HG03571 (cell line): Measurements from ENCODE around the gene GH2.
"Not testable (repeated sequence)": the region's sequence is repeated elsewhere in the genome, so short reads cannot be mapped to it uniquely, and the experiment has no call there.

Source experiments
- ATAC-seq: cut with Tn5 transposase; IDR thresholded peaks from one replicate; pipeline ENCODE4 v1.9.1; 2021; ENCODE audit not compliant: unreplicated experiment

Gene GH2

DNA sequence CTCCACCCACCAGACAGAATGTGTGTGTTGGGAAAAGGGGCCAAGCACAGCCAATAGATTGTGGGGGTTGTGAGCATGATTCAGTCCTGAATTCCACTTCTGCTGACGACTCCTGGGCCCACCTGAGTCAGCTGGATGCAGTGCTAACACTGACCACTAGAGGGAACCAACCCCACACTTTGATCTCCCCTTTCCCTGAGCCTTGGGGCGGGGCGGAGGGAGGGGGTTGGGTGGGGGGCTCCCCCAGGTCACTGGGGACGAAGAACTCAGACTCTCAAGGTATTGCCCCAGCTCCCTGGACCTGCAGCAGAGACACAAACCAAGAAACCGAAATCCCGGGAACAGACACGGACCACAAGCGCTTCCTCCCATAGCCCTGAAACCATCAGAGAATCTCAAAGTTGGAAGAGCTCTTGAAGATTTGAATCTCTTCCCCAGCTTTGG, 29.9 kb upstream of the GH2 start:
- ATAC-seq = no peak

DNA sequence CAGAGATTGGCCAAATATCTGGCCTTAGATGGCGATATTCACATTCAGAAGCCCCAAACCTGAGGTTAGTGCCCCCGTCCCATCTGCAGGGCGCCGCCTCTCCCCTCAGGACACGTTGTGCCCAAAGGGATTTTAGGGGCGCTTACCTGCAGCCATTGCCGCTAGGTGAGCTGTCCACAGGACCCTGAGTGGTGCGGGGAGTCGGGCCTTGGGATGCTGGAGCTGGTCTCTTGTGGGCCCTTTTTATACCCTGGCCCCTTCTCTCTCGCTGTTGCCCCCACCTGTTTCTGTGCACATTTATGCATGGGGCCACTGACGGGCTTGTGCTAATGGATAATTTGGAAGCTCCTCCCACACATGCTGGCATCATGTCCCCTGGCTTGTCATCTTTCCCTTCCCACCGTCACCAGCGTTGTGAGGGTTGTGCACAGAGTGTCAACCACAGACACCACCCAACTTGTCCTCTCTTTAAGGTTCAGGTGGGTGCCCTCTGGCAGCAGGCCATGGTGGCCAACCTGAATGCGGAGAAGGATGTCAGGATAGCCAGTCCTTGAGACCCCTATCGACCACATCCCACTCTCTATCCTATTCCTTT, 29.4 kb upstream of the GH2 start, which contains the start of gene CSHL1:
TSS of gene CSHL1 (minus strand) at position 218 of the 595 bp plus-strand sequence. CDS start at position 156, 62 bp downstream.
- no peak for ATAC-seq

DNA sequence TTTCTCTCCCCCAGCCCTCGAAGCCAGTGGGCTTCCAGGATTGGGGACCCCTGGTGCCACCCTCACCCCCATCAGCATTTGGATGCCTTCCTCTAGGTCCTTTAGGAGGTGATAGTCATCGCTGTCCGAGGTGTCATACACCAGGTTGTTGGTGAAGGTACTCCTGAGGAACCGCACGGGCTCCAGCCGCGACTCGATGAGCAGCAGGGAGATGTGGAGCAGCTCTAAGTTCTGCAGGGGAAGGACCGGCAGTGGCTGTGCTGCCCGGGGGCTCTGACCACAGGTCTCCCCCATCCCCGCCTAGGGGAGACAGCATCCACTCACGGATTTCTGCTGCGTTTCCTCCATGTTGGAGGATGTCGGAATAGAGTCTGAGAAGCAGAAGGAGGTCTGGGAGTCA, 28.4 kb upstream of the GH2 start:
- no peak for ATAC-seq

DNA sequence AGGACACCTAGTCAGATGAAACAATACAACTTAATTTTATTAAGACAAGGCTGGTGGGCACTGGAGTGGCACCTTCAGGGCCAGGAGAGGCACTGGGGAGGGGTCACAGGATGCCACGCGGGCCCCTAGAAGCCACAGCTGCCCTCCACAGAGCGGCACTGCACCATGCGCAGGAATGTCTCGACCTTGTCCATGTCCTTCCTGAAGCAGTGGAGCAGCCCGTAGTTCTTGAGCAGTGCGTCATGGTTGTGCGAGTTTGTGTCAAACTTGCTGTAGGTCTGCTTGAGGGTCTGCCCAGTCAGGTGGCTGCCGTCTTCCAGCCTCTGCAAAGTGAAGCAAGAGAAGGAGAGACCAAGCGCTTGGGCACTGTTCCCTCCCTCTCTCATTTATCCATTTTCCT, 27.8 kb upstream of the GH2 start:
- not testable (repeated sequence) for ATAC-seq

DNA sequence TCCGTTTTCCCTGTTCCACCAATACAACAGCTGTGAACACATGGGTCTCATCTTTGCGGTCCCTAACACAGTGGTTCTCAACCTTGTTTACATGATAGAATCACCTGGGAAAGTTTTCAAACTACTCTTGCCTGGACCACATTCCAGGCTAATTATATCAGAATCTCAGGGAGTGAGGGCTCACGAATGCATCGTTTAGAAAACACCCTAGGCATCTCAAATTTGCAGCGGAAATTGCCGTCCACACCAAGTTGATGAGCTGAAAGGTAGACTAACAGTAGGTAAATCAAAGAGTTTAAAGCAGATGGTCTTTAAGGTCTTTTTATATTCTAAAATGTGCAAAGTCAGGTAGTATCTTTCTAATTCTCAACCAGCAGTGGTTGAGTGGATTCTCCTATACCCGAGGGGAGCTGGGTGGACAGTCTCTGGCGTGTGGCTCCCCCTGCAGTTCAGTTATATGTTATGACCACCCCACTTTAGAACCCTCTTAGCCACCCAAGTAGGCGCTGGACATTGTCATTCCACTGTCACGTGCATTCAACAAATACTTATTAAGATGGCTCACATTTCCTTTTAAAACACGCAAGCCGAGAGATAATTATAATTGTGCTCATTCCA, 25.5 kb upstream of the GH2 start:
- ATAC-seq = not testable (repeated sequence)

DNA sequence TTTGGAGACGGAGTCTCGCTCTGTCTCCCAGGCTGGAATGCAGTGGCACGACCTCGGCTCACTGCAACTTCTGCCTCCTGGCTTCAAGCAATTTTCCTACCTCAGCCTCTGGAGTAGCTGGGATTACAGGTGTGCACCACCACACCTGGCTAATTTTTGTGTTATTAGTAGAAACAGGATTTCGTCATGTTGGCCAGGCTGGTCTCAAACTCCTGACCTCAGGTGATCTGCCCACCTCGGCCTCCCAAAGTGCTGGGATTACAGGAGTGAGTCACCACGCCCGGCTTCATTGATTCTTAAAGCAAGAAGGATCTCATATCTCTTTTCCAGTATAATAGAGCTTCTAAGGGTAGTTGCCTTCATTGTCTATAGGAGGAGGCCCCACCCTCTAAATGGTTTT, 23.1 kb upstream of the GH2 start:
- ATAC-seq = not testable (repeated sequence)

DNA sequence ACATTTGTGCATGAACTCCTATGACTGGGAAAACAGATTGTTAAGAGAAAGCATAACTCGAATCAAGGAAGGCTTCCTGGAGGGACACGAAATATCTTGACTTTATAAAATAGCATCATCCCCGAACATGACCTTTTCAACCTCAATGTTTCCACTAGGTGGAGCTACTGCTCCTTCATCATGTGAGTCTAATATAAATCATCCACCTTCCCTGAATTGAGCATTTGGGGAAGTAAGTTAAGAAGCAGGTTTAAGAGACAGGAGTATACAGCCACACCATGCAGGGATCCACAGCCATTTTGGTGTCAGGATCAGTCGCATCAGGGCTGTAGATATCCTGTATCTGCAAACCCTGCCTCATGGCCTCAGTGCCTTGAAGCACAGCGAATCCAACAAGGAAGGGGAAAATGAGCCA, 22.1 kb upstream of the GH2 start:
- ATAC-seq = not testable (repeated sequence)

DNA sequence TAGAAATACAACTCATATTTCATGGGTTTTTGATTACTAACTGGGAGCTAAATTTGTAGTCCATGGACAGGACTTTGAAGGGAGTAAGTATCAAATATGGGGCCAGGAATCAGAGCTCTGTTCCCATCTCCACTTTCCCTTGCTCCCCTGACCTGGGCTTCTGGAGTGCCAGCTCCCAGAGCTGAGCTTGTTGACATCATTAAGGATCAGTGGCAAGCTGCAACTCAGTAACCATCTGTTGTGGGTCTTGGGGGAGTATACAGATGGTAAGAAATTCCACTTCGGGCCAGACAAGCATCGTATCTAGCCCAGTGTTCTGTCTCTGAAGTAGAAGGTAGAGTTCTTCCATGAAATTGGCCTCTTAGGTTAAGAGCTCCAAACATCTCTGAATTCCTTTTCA, 20.2 kb upstream of the GH2 start:
- not testable (repeated sequence) for ATAC-seq

DNA sequence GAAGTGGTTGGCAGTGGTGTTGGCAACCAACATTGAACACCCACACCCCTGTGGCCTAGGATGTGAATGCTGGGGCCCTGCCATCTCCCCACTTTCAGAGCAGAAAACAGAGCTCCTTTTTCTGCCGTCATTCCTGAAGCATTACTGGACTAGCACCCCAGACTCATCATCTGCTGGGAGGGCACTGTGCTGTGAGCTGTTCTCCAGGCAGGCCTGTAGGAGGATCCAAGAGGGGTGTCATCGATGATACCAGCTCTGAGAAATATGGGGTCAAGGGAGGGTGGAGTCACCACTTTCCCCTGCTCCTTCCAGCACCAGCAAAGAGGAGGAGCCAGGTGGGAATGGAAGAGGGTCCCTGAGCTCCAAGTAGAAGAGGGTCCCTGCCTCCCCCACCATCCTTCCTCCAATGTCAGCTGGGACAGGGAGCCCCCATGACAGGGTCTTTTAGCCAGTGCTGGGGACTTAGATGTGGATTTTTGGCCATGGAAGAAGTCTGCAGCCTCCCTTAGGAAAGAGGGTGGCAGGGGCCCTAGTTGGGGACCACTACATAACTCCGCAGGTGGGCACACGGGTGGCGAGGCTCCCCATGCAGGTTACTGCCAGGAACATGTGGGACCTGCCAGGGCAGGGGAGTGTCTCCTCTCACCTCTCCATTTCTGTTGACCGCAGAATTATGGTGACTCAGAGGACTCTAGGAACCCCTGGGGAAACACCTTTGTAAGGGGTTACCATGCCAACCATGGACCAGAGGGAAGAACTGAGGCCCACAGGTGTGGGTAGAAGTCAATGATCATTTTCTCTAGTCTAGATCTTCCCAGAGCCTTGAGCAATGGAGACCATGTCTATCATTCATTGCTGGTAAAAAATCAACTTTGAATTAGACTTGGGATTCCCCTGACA, 17.4 kb upstream of the GH2 start:
- ATAC-seq = not testable (repeated sequence)

DNA sequence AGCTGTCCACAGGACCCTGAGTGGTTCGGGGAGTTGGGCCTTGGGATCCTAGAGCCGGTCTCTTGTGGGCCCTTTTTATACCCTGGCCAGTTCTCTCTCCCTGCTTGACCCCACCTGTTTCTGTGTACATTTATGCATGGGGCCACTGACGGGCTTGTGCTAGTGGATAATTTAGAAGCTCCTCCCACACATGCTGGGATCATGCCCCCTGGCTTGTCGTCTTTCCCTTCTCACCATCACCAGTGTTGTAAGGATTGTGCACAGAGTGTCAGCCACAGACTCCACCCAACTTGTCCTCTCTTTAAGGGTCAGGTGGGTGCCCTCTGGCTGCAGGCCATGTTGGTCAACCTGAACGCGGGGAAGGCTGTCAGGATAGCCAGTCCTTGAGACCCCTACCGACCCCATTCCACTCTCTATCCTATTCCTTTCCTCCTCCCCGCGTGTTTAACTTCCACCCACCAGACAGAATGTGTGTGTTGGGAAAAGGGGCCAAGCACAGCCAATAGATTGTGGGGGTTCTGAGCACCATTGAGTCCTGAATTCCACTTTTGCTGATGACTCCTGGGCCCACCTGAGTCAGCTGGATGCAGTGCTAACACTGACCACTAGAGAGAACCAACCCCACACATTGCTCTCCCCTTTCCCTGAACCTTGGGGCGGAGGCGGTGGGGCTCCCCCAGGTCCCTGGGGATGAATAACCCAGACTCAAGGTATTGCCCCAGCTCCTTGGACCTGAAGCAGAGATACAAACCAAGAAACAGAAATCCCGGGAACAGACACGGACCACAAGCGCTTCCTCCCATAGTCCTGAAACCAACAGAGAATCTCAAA, 15.0 kb upstream of the GH2 start, which contains the start of gene CSH1:
TSS of gene CSH1 (minus strand) at position 51 of the 831 bp plus-strand sequence. CDS start 63 bp downstream, outside the sequence.
- not testable (repeated sequence) for ATAC-seq

DNA sequence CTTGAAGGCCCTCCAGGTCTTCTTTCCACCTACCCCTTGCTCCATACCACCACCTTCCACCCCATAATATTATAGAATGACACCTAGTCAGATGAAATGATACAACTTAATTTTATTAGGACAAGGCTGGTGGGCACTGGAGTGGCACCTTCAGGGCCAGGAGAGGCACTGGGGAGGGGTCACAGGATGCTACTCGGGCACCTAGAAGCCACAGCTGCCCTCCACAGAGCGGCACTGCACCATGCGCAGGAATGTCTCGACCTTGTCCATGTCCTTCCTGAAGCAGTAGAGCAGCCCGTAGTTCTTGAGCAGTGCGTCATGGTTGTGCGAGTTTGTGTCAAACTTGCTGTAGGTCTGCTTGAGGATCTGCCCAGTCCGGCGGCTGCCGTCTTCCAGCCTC, 13.1 kb upstream of the GH2 start:
- ATAC-seq = not testable (repeated sequence)

DNA sequence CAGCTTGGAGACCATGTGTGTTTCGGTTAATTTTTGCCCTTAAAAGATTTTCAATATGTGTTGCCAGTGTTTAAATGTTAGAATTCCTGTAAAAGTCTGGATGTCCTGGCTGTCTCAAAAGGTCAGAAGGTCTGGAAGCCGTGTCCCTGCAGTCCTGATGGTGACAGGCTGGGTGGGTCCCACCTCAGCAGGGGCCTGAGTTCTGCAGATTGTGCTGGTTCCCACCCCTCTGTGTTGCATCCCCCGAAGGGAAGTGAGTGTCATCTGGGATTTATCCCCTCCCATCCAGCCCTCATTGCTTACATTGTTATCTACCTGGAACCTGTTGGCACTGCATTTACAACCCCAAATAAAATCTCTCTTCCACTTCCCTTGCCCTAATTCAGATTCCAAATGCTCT, 12.3 kb upstream of the GH2 start:
- not testable (repeated sequence) for ATAC-seq

DNA sequence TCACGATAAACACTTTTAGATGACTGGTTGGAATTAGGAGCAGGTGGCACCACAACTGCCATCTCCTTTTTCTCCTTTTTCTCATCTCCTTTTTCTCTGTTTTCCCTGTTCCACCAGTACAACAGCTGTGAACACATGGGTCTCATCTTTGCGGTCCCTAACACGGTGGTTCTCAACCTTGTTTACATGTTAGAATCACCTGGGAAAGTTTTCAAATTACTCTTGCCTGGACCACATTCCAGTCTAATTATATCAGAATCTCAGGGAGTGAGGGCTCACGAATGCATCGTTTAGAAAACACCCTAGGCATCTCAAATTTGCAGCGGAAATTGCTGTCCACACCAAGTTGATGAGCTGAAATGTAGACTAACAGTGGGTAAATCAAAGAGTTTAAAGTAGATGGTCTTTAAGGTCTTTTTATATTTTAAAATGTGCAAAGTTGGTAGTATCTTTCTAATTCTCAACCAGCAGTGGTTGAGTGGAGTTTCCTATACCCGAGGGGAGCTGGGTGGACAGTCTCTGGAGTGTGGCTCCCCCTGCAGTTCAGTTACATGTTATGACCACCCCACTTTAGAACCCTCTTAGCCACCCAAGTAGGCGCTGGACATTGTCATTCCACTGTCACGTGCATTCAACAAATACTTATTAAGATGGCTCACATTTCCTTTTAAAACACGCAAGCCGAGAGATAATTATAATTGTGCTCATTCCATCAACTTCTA, 10.7 kb upstream of the GH2 start:
- ATAC-seq = not testable (repeated sequence)

DNA sequence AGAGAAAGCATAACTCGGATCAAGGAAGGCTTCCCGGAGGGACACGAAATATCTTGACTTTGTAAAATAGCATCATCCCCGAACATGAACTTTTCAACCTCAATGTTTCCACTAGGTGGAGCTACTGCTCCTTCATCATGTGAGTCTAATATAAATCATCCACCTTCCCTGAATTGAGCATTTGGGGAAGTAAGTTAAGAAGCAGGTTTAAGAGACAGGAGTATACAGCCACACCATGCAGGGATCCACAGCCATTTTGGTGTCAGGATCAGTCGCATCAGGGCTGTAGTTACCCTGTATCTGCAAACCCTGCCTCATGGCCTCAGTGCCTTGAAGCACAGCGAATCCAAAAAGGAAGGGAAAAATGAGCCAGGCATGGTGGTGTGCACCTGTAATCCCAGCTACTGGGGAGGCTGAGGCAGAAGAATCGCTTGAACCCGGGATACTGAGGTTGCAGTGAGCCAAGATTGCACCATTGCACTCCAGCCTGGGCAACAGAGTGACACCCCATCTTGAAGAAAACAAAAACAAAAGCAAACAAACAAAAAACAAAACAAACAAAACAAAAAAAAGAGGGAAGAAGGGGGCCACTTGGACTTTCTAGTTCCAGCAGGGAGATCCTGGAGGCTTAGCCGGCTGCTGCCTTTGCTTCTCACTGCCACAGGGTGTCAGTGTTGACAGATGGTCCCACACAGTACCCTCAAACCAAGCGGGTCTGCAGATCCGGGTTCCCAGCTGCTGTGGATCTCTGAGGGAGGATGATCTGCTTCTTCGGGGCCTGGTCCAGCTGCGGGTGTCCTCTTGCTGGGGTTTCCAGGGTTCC, 7.5 kb upstream of the GH2 start:
- not testable (repeated sequence) for ATAC-seq

DNA sequence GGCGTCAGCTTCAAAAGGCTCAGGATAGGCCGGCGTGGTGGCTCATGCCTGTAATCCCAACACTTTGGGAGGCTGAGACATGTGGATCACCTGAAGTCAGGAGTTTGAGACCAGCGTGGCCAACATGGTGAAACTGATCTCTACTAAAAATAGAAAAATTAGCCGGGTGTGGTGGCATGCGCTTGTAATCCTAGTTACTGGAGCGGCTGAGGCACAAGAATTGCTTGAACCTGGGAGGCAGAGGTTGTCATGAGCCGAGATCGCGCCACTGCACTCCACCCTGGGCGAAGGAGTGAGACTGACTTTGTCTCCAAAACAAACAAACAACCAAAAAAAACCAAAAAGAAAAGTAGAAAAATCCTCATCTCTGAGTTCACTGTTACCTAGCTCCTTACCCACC, 3.4 kb upstream of the GH2 start:
- ATAC-seq = not testable (repeated sequence)

DNA sequence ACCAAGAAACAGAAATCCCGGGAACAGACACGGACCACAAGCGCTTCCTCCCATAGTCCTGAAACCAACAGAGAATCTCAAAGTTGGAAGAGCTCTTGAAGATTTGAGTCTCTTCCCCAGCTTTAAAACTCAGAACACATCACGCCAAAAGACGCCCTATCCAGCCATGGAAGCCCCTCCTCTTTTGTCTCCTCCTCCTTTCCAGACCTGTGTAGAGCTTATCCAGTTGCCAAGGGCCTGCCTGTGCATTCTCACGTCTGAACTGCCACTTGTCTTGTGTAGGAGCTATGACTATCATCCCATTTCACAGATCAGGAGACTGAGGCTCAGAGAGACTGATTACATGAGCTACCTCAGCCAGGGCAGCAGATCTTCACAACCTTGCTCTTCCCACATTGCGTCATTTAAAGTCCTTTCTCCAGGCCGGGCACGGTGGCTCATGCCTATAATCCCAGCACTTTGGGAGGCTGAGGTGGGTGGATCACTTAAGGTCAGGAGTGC, 932 bp upstream of the GH2 start:
- not testable (repeated sequence) for ATAC-seq

DNA sequence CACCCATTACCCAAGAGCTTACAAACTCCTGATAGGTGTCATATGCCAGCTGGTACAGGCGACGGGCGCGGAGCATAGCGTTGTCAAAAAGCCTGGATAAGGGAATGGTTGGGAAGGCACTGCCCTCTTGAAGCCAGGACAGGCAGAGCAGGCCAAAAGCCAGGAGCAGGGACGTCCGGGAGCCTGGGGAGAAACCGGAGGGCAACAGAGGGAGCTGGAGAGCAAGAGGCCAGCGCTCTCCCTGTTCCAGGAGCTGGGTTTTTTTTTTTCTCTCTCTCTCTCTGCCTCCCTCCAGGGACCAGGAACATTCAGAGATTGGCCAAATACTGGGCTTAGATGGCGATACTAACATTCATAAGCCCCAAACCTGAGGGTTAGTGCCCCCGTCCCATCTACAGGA, 407 bp downstream of the GH2 start:
- not testable (repeated sequence) for ATAC-seq

DNA sequence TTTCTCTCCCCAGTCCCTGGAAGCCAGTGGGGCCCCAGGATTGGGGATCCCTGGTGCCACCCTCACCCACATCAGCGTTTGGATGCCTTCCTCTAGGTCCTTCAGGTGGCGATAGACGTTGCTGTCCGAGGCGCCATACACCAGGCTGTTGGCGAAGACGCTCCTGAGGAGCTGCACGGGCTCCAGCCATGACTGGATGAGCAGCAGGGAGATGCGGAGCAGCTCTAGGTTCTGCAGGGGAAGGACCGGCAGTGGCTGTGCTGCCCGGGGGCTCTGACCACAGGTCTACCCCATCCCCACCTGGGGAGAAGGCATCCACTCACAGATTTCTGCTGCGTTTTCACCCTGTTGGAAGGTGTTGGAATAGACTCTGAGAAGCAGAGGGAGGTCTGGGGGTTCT, 1.0 kb downstream of the GH2 start:
- ATAC-seq = no peak

DNA sequence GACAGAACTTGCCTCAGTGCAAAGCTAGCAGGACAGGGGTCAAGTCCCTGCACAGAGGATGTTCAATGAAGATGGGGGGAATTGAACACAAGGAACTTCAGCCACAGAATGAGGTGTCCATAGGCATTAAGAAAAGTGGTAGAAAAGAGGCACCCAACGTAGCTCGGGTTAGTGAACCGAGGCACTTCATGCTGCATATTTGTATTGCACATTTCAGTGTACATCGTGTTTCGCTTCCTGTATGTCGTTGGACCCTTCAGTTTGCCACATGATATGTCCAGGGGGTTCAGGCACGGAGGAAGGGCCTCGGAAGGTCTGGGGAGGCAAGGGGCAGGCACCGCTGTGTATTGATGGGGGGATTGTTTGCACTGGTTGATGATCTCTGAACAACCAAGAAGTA, 3.3 kb downstream of the GH2 start:
- not testable (repeated sequence) for ATAC-seq
